ENCODE data around the gene FGGY. TPM values are rescaled to one million over a fixed set of nuclear protein-coding genes. Genes with fewer than 3 reads are reported as not detected.

Gene FGGY
- total RNA-seq, 4 donors from 2014 or later, result 23.3 to 26.4 (median 25.3) TPM

GRCh38 chr1:59638231-59638711 lies 341.4 kb downstream of the FGGY start:
- H3K36me3 ChIP-seq, result no peaks in the 10 kb centered on the region
- TF ChIP-seq, protein P1, sequence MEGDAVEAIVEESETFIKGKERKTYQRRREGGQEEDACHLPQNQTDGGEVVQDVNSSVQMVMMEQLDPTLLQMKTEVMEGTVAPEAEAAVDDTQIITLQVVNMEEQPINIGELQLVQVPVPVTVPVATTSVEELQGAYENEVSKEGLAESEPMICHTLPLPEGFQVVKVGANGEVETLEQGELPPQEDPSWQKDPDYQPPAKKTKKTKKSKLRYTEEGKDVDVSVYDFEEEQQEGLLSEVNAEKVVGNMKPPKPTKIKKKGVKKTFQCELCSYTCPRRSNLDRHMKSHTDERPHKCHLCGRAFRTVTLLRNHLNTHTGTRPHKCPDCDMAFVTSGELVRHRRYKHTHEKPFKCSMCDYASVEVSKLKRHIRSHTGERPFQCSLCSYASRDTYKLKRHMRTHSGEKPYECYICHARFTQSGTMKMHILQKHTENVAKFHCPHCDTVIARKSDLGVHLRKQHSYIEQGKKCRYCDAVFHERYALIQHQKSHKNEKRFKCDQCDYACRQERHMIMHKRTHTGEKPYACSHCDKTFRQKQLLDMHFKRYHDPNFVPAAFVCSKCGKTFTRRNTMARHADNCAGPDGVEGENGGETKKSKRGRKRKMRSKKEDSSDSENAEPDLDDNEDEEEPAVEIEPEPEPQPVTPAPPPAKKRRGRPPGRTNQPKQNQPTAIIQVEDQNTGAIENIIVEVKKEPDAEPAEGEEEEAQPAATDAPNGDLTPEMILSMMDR (IDR thresholded peaks at IDR 0.05), result peak in 1 of 3 experiments; percentile 13
- no peak for TF ChIP-seq EP300 (IDR thresholded peaks at IDR 0.05)
- no peak for TF ChIP-seq POLR2A (IDR thresholded peaks at IDR 0.05; ENCODE audit: low read depth)
- TF ChIP-seq POLR2AphosphoS5 (IDR thresholded peaks at IDR 0.05), result no peak
- H3K27ac ChIP-seq (replicated peaks in 1 of 4), result no peak overlapping the region
- 63% methylated on average over 2 of the region's 2 CpGs for WGBS
- intact Hi-C loops (cut with DNase I), result no loop called here
- no peak overlapping the region for H3K4me3 ChIP-seq
- no peaks in the 10 kb centered on the region for H3K27me3 ChIP-seq
- H3K9me3 ChIP-seq, result no peaks in the 10 kb centered on the region
- H3K4me1 ChIP-seq, result peaks cover 4 to 14% (median 10%) of the 10 kb centered on the region in 4 donors
- no peak for DNase-seq (ENCODE audit: extremely low spot score)

- intact Hi-C loops (cut with DNase I), result no loop called here
- DNase-seq (ENCODE audit: extremely low spot score), result no peak
- Histone ChIP-seq H3K4me1 (peaks cover 4 to 14% (median 10%) of the 10 kb centered on the region in 4 donors), H3K36me3 (no peaks in the 10 kb centered on the region), H3K27me3 (no peaks in the 10 kb centered on the region), H3K27ac (replicated peaks in 1 of 4) (no peak overlapping the region), H3K4me3 (no peak overlapping the region), H3K9me3 (no peaks in the 10 kb centered on the region)
- WGBS, result 95% methylated on average over 1 of the region's 1 CpG
- no peak for TF ChIP-seq EP300 (IDR thresholded peaks at IDR 0.05)
These were observed 342.4 kb downstream of the FGGY start for GRCh38 chr1:59639266-59639665.

GRCh38 chr1:59640851-59641250 lies 344.0 kb downstream of the FGGY start:
- 82% methylated on average over 2 of the region's 2 CpGs for WGBS
- intact Hi-C loops (cut with DNase I), result no loop called here
- Histone ChIP-seq H3K27me3 (no peaks in the 10 kb centered on the region), H3K27ac (replicated peaks in 1 of 4) (no peak overlapping the region), H3K36me3 (no peaks in the 10 kb centered on the region), H3K9me3 (no peaks in the 10 kb centered on the region), H3K4me3 (no peak overlapping the region), H3K4me1 (peaks cover 4 to 14% (median 10%) of the 10 kb centered on the region in 4 donors)
- TF ChIP-seq POLR2AphosphoS5 (IDR thresholded peaks at IDR 0.05) (no peak), EP300 (IDR thresholded peaks at IDR 0.05) (no peak), POLR2A (IDR thresholded peaks at IDR 0.05; ENCODE audit: low read depth) (no peak)
- TF ChIP-seq, protein P1 (IDR thresholded peaks at IDR 0.05), result no peak
- no peak for DNase-seq (ENCODE audit: extremely low spot score)

- H3K4me3 ChIP-seq, result no peak overlapping the region
- intact Hi-C loops (cut with DNase I), result no loop called here
- no peaks in the 10 kb centered on the region for H3K36me3 ChIP-seq
- H3K27ac ChIP-seq (replicated peaks in 1 of 4), result no peak overlapping the region
- H3K9me3 ChIP-seq, result no peaks in the 10 kb centered on the region
- H3K27me3 ChIP-seq, result no peaks in the 10 kb centered on the region
- DNase-seq (ENCODE audit: extremely low spot score), result no peak
- TF ChIP-seq EP300 (IDR thresholded peaks at IDR 0.05) (no peak), POLR2AphosphoS5 (IDR thresholded peaks at IDR 0.05) (no peak), POLR2A (IDR thresholded peaks at IDR 0.05; ENCODE audit: low read depth) (no peak)
- TF ChIP-seq, protein P1 (IDR thresholded peaks at IDR 0.05), result no peak
- H3K4me1 ChIP-seq, result peaks cover 4 to 14% (median 10%) of the 10 kb centered on the region in 4 donors
- WGBS, result 92% methylated on average over 2 of the region's 2 CpGs
These were observed 344.9 kb downstream of the FGGY start for GRCh38 chr1:59641836-59642235.

DNA sequence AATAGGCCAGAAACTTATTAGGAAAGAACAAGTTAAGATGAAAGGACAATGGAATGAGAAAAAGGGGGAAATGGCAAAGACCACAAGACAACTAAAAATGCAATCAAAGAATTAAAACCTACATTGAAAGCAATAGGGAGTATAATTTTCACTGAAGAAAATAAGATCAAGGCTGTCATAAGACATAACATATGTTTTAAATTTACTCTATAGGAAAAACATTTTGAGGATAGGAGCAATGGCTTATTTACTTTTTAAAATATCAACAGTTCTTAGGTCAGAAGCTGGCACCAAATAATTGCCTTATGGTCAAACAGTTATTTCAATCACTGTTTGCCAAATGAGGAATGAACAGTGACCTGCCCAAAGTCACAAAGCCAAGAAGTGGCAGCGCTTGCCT lies 346.6 kb downstream of the FGGY start:
- TF ChIP-seq EP300 (IDR thresholded peaks at IDR 0.05) (no peak), POLR2AphosphoS5 (IDR thresholded peaks at IDR 0.05) (no peak), POLR2A (IDR thresholded peaks at IDR 0.05; ENCODE audit: low read depth) (no peak)
- TF ChIP-seq, protein P1 (IDR thresholded peaks at IDR 0.05), result no peak
- H3K36me3 ChIP-seq, result no peaks in the 10 kb centered on the region
- H3K4me1 ChIP-seq, result peaks cover 2 to 5% (median 4%) of the 10 kb centered on the region in 4 donors
- 97% methylated on average over 1 of the region's 1 CpG for WGBS
- no peaks in the 10 kb centered on the region for H3K9me3 ChIP-seq
- no peak for DNase-seq (ENCODE audit: extremely low spot score)
- no peak overlapping the region for H3K27ac ChIP-seq (replicated peaks in 1 of 4)
- intact Hi-C loops (cut with DNase I), result no loop called here
- H3K27me3 ChIP-seq, result no peaks in the 10 kb centered on the region
- H3K4me3 ChIP-seq, result no peak overlapping the region

Data from esophagus muscularis mucosa (tissue), 4 donors.